ENCODE measurements around the gene NR2F1. TPM values are rescaled to one million over a fixed set of nuclear protein-coding genes. Genes with fewer than 3 reads are reported as not detected.
A peak's percentile ranks its signal among the peaks of the same experiment; 100 is the strongest.

Gene NR2F1
- total RNA-seq, 1 donor from 2014 or later = 83.2 TPM

DNA sequence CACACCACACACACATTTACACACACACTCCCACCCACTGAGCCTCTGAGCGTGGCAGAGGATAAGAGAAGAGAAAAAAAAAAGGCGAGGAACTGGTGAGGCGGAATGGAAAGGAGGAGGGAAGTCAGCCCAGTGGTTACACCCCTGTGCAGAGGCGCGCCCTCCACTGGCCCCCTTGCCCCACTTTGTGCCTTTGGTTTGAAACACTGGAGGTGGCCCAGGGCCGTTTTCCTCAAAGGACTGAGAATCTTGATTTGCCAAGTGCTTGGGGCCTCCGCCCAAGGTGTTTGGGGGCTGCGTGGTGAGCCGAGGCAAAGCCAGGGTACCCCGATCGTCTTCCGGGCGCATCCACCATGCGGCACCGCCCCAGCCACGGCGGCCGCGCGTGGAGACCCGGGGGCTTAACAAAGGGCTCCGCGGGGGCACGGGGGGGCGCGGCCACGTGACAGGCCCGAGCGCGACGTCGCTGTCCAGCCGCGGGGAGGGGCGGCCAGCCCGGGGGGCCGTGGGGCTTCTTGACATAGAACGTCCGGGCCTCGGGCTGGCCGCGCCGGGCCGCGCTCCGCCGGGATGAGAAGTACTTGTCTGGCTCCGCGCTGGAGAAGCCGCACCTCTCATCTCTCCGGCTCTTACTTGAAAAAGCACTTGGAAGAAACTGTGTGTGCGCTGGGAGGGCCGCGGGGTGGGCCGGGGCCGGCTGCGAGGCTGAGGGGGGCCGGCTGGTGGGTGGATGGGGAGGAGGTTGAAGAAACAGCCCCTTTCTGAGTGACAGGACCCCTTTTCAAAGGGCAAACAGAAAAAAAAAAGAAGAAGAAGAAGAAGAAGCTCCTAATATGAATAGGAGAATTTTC, 21.0 kb downstream of the NR2F1 start:
- intact Hi-C loops (cut with DNase I) = no loop called here
- peak overlapping the region; percentile 76 for H3K27ac ChIP-seq
- ATAC-seq (peak; percentile 34), DNase-seq (peak; percentile 66)
- H3K27me3 ChIP-seq = peaks cover 89% of the 10 kb centered on the region
- H3K9me3 ChIP-seq = no peaks in the 10 kb centered on the region
- no peaks in the 10 kb centered on the region for H3K4me1 ChIP-seq
- H3K36me3 ChIP-seq = no peaks in the 10 kb centered on the region
- TF ChIP-seq, protein P1, sequence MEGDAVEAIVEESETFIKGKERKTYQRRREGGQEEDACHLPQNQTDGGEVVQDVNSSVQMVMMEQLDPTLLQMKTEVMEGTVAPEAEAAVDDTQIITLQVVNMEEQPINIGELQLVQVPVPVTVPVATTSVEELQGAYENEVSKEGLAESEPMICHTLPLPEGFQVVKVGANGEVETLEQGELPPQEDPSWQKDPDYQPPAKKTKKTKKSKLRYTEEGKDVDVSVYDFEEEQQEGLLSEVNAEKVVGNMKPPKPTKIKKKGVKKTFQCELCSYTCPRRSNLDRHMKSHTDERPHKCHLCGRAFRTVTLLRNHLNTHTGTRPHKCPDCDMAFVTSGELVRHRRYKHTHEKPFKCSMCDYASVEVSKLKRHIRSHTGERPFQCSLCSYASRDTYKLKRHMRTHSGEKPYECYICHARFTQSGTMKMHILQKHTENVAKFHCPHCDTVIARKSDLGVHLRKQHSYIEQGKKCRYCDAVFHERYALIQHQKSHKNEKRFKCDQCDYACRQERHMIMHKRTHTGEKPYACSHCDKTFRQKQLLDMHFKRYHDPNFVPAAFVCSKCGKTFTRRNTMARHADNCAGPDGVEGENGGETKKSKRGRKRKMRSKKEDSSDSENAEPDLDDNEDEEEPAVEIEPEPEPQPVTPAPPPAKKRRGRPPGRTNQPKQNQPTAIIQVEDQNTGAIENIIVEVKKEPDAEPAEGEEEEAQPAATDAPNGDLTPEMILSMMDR (IDR thresholded peaks at IDR 0.05) = no peak
- H3K4me3 ChIP-seq = peak overlapping the region; percentile 34

DNA sequence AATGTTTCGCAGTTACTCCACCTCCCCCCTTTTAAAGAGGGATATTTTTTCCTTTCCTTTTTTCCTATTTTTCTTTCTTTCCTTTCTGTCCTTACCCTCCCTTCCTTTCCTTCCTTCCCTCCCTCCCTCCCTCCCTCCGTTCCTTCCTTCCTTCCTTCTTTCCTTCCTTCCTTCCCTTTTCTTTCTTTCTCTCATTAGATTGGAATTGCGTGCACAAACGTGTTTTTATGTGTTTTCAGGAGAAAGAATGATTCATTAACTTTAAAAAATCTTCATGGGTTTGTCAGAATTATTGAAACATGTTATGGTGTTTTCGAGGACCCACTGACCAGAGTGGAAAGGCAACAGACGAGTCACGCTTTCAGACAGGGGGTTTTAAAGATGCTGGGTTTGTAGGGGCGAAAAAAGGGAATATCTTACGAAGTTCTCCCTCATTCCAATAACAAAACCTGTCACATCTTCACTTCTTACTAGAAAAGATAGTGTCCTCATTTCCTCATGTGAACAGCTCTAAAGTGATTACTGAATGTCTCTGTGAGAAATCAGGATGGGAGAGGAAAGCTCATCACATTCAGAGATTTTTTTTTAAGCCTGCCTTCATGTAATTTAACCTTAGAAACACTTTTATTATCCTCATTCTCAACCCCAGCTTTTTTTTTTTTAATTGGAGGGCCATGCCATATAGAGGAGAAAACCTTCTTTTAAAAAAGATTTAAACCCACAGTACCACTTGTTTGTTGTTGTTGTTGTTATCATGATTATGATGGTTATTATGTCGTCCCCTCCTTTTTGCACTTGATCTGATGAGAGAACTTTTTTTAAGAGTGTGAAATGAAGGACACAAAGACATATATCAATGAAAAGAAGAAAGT, 21.9 kb downstream of the NR2F1 start:
- no peak for ATAC-seq
- H3K9me3 ChIP-seq = no peaks in the 10 kb centered on the region
- no peaks in the 10 kb centered on the region for H3K36me3 ChIP-seq
- H3K27ac ChIP-seq = peak overlapping the region; percentile 76
- H3K4me3 ChIP-seq = peak overlapping the region; percentile 34
- peaks cover 89% of the 10 kb centered on the region for H3K27me3 ChIP-seq
- DNase-seq = no peak
- H3K4me1 ChIP-seq = no peaks in the 10 kb centered on the region
- intact Hi-C loops (cut with DNase I) = no loop called here
- TF ChIP-seq, protein P1 (IDR thresholded peaks at IDR 0.05) = no peak

DNA sequence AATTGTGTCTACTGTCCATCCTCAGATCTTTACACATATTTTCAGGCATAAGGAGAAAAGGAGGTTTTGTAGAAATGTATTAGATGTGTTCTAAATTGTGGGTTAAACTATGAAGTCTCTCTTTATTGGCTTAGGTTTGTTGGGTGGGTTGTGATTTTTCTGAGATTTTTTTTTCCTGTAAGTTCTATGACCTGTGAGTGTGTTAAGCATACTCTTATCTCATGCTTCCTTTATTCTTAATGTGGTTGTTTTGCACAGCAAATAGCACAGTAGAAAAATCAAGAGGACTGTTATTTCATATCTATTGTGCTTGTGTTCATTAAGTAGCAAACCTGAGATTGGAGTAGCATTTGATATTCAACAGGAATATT, 23.3 kb downstream of the NR2F1 start:
- Histone ChIP-seq H3K27ac (no peak overlapping the region), H3K27me3 (peaks cover 88% of the 10 kb centered on the region), H3K9me3 (no peaks in the 10 kb centered on the region), H3K36me3 (no peaks in the 10 kb centered on the region), H3K4me1 (no peaks in the 10 kb centered on the region), H3K4me3 (no peak overlapping the region)
- intact Hi-C loops (cut with DNase I) = no loop called here
- ATAC-seq = no peak
- TF ChIP-seq, protein P1 (IDR thresholded peaks at IDR 0.05) = no peak
- no peak for DNase-seq

DNA sequence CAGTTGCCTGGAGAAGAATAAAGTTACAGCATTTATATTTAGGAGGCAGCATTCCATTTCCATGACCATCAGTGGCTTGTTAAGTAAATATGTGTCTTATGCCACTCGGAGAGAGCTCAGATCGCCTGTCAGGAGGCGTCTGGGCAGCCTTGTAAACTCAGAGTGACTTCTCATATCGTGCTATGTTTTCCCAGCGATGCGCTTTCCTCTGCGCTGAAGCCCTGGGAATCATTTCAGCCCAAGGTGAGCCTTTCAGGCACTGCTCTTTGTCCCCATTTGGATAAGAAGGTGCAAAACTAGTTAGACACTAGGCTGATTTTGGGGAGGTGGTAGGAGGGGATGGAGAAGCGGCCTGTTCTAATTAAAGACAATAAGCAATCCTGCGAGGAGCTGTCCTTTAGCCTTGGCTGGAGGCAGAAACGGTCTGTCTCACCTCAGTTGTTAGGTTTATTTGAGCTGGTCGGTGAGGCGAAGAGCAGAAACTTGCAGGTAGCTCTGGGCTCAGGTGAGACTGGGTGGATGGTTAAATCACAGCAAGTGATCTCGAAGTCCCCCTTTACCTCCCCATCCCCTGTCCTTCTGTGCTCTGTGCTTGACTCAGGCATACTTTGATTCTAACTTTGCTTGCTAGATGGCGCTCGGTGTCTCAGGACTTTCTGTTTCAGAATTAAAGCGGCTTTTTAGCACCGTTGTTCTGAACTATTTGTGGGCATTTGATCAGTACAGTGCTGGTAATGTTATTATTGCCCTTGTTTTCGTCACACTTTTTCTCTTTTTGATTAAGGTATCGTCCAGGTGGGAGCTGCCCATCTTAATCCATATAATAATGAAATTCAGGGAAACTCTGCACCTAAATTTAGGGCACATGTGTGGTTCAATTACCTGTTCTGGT, 24.6 kb downstream of the NR2F1 start:
- no peaks in the 10 kb centered on the region for H3K4me1 ChIP-seq
- DNase-seq (no peak), ATAC-seq (peak; percentile 68)
- TF ChIP-seq, protein P1 (IDR thresholded peaks at IDR 0.05) = peak; percentile 49
- peaks cover 90% of the 10 kb centered on the region for H3K27me3 ChIP-seq
- no peak overlapping the region for H3K27ac ChIP-seq
- no peaks in the 10 kb centered on the region for H3K9me3 ChIP-seq
- H3K36me3 ChIP-seq = no peaks in the 10 kb centered on the region
- intact Hi-C loops (cut with DNase I) = no loop called here
- H3K4me3 ChIP-seq = no peak overlapping the region

DNA sequence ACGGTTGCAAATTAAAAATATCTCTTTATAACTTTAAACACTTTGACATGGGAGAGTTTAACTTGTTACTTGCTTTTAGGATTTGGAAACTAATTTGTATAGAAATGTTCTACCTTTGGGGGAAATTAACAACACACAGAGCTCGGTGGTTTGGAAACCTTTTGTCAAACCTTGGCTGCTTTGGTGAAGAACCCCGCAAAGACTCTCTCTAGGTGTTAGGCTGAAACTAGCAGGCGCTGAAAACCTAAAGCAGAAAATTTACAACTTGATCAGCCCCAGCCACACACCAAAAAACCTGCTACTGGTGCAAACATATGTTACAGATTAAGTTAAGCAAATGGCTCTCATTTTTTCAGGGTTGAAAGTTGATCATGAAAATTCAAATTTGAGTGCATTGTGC, 25.8 kb downstream of the NR2F1 start:
- intact Hi-C loops (cut with DNase I) = no loop called here
- peaks cover 90% of the 10 kb centered on the region for H3K27me3 ChIP-seq

More for the DNA sequence above, 25.8 kb downstream of the NR2F1 start:
- H3K27ac ChIP-seq = no peak overlapping the region
- no peaks in the 10 kb centered on the region for H3K4me1 ChIP-seq
- no peaks in the 10 kb centered on the region for H3K36me3 ChIP-seq
- no peak for ATAC-seq
- TF ChIP-seq, protein P1 (IDR thresholded peaks at IDR 0.05) = no peak
- H3K9me3 ChIP-seq = no peaks in the 10 kb centered on the region
- DNase-seq = no peak
- no peak overlapping the region for H3K4me3 ChIP-seq

All from upper lobe of right lung (tissue), 1 donor.